ENCODE measurements around the gene MICOS13. TPM values are rescaled to one million over a fixed set of nuclear protein-coding genes. Genes with fewer than 3 reads are reported as not detected.

MICOS13 gene
- total RNA-seq, 1 donor from 2014 or later, result 60.3 TPM

DNA sequence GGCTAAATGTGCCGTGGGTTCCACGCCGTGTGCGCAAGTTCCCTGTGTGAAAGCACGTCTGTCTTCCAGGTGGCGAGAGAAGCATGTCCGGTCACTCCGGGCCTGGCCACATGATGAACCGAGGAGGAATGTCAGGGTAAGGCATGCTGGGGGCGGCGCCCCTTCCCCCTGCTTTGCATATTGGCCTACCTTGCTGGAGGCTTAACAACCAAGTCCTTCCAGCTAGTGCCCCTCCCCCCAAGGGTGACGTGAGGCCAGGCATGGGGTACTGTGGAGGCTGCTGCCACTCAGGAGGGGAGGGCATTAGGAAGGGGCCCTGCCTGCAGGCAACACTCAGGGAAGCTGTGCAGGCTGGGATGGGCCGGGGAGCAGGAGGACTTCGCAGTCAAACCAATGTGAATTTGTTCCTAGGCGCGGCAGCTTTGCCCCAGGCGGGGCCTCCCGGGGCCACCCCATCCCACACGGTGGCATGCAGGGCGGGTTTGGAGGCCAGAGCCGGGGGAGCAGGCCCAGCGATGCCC lies 12.5 kb downstream of the MICOS13 start:
- no peak for DNase-seq (ENCODE audit: low read depth, low spot score)

DNA sequence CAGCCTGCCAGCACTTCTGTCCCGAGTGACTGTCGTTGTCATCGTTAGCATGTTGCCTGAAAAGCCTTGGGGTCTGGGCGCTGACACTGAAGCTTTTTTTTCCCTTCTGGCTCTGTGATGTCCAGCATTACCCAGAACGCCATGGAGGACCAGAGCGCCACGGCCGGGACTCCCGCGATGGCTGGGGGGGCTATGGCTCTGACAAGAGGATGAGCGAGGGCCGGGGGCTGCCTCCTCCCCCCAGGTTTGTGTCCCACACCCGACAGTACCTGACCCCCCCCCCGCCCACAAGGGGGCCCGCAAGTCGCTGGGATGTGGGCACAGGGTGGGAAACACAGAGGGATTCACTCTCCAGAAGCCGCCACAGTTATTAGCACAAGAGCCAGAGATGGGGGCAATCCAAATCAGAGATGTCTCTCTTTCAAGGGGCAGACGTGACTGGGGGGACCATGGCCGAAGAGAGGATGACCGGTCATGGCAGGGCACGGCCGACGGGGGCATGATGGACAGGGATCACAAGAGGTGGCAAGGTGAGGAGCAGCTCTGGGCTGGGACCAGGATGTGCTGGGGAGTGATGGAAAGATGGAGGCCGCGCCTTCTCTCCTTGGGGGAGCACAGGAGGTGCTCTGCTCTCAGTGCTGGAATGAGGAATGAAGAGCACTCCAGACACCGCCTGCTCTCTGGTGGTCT lies 13.2 kb downstream of the MICOS13 start:
- no peak for DNase-seq (ENCODE audit: low read depth, low spot score)

DNA sequence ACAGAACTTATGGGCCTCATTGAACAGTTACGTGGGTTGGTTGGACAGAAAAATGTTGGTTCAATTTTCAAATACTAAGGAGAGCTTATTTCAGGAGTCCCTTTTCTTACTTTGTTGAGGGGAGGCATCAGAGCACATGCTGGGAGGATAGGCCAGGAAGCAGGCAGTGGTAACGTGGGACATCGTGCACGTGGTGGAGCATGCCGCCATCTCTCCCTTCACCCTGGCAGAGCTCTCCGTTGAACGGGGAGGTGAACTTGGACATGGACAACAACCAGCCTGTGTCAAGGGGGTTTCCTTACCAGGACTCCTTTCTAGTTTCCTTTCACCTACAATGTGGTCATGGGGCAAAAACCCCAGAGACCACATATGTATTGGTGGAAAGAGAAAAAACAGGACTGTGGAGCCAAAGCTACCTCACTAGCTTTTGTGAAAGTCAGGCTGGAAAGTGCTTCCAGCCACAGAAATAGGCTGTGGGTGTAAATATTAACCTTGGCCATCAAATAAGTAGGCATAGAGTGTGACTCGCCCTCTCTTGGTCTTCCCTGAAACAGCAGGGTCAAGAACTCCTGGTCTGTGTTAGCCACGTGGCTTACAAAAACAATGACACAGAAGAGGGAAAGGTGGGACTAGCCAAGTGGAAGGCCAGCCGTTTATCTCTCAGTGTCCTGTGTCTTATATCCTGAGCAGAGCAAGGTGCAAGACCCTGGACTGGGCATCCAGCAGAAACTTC lies 14.4 kb downstream of the MICOS13 start:
- DNase-seq (ENCODE audit: low read depth, low spot score), result no peak

DNA sequence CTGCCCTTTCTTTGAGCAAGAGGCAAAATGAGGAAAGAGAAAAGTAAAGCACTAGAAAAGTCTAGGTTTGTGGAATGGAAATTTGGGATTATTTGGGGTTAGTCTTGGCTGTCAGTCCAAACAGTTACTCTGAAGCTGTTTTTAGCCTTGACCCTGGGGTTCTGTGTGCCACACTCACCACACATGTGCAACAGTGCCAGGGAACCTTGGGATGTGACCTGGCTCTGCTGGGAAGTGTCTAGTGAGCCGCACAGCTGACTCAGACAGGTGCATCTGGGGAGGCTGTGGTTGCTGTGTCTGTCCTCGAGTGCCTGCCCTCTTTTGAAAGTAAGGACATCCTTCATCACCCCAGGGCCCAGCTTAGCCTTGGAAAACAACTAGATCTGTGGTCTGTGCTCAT lies 15.8 kb downstream of the MICOS13 start:
- DNase-seq (ENCODE audit: low read depth, low spot score), result no peak

DNA sequence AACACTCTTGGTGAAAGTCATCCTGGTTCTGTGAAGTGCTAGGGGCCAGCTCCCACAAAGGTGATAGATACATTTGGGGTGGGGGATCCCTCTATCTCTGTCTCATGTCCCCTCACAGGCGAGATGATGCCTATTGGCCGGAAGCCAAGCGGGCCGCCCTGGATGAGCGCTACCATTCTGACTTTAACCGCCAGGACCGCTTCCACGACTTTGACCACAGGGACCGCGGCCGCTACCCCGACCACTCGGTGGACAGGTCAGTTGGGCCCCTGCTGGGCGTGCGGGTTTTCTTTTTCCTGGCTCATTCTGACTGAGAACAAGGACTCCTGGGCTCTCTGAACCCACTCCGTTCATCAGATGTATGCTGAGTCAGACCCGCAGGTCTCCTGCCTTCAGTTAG lies 16.4 kb downstream of the MICOS13 start:
- no peak for DNase-seq (ENCODE audit: low read depth, low spot score)

DNA sequence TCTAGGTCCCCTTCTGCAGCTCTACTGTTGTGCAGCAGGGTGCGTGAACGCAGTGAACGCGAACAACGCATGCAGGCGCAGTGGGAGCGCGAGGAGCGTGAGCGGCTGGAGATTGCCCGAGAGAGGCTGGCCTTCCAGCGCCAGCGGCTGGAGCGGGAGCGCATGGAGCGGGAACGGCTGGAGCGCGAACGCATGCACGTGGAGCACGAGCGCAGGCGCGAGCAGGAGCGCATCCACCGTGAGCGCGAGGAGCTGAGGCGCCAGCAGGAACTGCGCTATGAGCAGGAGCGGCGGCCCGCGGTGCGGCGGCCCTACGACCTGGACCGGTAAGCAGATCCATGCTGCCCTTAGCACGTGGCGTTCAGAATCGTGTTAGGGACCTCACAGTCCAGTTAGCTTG lies 18.8 kb downstream of the MICOS13 start:
- no peak for DNase-seq (ENCODE audit: low read depth, low spot score)

DNA sequence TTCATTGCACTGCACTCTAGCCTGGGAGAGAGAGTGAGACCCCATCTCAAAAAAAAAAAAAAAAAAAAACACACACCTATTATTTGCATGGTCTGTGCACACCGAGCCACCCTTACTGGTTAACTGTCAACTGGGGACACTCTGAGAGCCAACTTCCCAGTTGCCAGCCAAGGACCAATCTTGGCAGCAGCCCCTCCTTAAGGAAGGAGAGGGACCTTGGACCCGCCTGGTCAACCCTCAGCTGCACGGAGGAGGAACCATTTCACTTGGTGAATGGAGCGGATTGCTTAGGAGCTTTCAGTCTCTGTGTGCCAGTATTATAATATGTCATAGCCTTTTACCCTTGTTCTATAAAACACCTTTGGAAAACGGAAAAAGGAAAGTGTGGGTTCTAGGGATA lies 24.9 kb downstream of the MICOS13 start:
- no peak for DNase-seq (ENCODE audit: low read depth, low spot score)

DNA sequence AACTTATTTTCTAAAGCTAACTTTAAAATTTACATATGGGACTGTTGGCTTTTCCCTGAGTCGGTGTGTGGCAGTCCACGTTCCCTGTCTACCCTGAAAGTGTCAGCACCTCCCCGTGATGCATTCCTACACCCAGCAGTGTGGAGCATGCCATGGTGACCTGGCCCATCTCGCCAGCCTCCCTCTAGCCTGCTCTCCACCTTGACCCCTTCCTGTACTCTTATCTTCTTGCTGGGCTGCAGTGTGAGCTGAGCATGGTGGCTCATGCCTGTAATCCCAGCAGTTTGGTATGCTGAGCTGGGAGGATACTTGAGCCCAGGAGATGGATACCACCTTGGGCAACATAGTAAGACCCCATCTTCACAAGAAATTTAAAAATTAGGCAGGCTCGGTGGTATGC lies 25.4 kb downstream of the MICOS13 start:
- DNase-seq (ENCODE audit: low read depth, low spot score), result no peak

DNA sequence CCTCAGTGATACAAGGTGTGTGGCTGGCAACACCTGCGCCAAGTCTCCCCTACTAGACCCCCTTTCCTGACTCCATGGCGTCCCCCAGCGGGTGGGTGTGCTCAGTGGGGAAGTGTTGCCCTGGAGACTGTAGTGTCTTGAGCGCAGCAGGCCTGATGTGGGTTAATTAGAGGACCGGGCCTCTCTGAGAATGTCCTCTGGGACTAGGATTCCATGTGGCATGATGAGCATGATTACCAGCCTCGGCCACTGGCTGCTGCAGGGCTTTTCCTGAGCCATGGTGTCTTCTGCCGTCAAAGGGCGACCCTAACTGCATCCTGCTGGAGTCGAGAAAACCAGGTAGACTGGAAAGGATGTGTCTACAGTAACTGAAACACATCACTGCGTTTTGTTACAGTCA lies 28.1 kb downstream of the MICOS13 start:
- no peak for DNase-seq (ENCODE audit: low read depth, low spot score)

DNA sequence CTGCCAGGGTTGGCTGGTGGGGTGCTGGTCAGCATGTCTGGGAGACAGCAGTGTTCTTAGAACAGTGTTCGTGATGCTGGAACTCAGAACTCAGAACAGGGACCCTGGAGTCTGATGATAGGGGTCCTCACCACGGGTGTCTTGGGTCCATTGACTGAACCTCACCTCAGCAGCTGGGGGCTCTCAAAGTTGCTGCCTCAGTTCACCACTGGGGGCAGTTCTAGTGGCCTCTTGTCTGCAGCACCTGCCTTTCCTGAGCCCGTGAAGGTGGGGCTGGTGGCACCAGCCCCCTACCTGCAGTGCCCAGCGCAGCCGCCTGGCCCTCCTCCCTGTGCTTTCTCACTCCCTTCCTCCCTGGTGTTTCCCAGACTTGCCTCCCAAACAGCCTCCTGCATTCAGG lies 29.0 kb downstream of the MICOS13 start:
- DNase-seq (ENCODE audit: low read depth, low spot score), result no peak

DNA sequence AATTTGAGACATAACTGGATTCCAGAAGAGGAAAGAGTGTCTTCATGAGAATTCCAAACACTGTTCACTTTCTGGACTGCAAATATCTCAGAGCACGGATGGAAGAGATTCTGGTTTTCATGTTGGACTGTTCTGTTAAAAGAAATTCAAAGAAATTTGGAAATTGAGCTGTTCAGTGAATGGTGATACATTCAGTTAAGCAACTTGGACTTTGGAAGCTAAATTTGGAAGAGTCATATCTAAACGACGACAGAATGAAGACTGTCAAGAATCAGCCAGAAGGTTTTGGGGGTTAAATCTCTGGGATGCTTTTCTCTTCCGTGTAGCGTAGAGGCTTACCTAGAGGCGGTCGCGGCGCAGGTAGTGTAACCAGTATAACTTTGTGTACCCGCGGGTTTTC lies 31.9 kb downstream of the MICOS13 start:
- DNase-seq (ENCODE audit: low read depth, low spot score), result no peak

DNA sequence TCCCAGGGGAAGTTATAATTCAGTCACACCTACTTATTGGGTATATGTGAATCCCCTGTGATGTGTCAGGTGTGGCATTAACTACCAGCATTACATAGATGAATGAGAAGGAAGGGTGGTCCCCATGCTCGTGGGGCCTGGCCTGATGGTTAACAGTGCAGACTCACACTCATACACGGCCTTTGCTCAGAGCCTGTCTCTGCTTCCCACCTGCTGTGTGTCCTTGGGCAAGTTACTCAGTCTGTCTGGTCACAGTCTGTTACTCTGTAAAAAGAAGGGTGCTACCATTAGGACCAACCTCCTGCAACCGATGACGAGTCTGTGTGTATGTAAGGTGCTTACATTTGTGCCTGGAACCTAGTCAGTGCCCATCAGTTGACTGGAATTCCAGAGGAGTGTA lies 33.6 kb downstream of the MICOS13 start:
- DNase-seq (ENCODE audit: low read depth, low spot score), result no peak

DNA sequence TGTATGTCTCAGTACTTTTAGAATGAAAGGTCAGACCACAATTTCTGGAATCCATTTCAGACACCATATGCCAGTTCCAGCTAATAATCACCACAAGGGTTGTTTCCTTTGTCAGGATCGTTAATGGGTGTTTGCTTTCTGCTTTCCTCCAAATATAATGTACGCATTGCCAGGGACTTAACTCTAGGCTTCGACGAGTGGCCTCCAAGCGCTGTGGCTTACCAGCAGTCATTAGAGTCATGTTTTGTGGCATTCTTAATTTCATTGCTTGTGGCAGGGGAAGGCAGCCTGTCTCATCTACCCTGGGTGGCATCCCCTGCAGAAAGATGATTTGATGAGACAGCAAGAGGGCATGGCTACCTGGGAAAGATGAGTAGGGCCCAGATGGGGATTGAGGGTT lies 34.9 kb downstream of the MICOS13 start:
- no peak for DNase-seq (ENCODE audit: low read depth, low spot score)

DNA sequence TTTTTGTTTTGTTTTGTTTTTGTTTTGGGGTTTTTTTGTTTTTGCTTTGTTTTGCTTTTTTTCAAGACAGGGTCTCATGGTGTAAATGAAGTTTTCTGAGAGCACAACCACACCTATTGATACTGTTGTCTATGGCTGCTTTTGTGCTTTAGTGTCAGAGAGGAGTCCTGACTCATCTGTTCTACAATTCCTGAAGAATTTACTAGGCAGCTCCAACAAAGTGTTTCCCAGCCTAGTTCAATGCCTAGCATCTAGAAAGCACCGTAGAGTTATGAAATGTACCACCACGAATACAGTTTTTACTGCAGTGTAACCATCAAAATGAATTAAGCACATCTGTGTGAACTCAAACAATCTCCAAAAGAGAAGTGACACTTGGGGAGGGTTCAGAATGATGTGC lies 36.3 kb downstream of the MICOS13 start:
- no peak for DNase-seq (ENCODE audit: low read depth, low spot score)

DNA sequence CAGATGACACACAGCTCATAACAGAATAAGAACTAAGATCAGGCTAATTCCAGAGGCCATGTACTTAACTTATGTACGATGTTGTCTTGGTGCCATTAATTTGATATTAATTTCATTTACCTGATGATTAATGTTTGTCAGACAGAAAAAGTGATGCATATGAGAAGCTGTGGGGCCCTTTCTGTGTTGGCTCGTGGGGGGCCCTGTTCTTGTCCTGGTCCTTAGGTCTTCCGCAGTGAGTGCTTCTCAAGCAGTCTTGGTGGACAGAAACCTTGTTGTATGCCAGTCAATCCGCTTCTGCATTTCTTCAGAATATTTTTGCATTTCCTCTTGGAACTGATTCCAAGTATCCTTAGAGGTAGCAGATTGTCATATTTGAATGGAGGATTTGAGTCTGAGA lies 37.3 kb downstream of the MICOS13 start:
- DNase-seq (ENCODE audit: low read depth, low spot score), result no peak

DNA sequence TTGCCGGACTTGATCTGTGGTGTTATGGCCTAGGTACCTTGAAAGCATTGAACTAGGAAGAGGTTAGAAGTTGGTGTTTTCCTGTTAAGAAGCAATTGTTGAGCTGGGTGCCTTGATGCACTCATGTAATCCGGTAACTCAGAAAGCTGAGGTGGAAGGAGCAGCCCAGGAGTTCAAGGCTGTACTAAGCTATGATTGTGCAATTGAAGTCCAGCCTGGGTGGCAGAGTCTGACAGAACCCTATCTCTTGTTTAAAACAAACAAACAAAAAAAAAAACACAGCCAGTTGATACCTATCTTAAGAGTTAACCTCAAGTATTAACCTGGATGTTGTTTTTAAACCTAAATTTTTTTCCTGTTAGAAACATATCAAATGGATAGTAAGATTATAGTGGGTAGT lies 38.1 kb downstream of the MICOS13 start:
- no peak for DNase-seq (ENCODE audit: low read depth, low spot score)

DNA sequence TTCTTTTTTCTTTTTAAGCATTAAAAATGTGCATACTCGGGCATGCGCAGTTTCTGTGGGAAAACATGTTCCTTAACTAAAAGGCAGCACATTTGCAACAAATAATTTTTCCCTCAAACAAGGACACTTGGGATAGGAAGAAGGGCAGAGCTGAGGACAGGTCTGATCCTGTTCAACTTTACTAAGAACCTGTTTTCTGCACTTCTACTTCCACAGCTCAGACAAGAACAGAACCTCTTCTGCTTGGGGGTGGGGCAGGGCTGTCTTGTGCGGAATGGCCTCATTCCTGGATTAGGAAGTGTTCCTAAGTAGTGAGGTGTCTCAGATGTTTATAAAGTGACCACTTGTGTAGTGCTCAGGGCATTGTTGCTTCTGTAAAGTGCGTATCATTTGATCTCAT lies 39.1 kb downstream of the MICOS13 start:
- no peak for DNase-seq (ENCODE audit: low read depth, low spot score)

DNA sequence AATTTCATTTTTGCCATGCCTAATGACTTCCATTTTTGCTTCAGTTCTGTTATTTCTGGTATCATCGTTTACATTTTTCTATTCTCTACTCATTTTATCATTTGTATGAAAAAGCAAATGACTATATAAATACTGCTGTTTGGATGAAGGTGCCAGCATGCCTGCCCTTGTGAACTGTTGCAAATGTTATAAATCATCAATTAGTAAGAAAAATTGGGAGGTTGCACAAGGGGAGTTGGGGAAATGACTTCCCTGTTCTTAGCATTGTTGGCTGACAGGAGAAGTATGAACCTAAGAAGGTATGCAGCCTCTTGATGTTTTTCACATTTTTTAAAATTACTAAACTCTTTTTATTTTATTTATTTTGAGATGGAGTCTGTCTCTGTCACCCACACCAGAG lies 42.3 kb downstream of the MICOS13 start:
- DNase-seq (ENCODE audit: low read depth, low spot score), result no peak

DNA sequence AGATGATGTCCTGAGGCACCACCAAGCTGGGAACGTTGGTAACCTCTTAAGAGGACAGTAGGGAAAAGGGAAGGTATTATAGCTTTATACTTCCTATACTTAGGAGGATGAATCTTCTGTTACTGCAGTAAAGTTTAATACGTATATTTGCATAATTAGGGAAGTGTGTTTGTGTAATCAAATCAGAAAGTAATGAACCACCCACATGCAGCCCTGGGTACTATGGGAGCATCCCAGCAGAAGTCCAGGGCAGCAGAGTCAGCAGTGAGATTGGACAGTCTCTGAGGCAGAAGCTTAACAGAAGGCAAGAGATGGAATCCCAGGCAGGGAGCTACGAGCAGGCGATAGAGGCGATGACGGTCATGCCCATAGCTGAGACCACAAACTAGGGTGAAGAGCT lies 44.9 kb downstream of the MICOS13 start:
- DNase-seq (ENCODE audit: low read depth, low spot score), result no peak

DNA sequence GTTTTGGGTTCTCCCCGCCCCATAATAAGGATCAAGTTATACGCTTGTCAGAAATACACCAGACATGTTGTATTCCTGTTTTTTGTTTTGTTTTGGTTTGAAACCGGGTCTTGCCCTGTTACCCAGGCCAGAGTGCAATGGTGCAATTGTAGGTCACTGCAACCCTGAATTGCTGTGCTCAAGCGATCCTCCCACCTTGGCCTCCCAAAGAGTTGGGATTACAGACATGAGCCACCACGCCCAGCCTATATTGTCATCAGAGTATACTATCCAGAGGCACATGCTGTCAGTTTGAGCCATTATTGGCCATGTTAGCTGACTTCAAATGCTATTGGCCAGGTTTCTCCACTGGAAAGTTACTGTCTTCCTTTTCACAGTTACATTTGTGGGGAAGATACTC lies 47.7 kb downstream of the MICOS13 start:
- DNase-seq (ENCODE audit: low read depth, low spot score), result no peak

DNA sequence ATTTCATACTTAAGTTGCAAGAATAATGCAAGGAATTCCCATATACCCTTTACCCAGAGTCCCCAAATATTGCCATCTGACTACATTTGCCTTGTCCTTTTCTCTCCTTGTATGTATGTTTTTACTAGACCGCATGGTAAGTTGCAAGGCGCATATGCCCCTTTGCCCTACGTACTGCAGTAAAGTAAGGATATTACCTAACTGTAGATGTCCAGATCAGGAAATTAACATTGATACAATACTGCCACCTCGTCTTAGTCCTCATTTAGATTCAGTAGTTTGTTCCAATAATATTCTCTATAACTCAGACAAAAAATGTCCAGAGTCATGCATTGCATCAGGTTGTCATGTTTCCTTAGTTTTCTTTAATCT lies 48.1 kb downstream of the MICOS13 start:
- no peak for DNase-seq (ENCODE audit: low read depth, low spot score)

DNA sequence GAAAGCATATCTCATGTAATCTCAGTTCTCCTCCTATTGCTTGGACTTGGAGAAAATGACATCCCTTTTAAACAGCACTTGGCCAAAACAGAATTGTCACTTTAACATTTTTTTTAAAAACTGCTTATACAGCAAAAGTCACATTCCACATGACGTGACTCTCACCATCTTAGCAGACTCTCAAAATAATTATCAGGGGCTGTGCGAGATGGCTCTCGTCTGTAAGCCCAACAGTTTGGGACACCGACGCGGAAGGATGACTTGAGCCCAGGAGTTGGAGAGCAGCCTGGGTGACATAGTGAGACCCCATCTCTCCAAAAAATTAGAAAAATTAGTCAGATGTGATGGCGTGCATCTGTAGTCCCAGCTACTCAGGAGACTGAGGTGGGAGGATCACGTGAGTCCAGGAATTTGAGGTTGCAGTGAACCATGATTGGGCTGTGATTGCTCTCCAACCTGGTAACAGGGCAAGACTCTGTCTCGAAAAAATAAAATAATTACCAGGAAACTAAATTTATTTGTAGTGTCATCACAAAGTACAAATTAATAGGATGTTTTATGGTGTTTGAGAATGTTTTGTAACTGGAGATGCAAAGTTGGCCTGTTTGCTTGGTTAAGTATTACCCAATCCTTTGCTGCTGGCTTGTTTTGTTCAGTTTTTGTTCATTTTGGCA lies 48.6 kb downstream of the MICOS13 start:
- no peak for DNase-seq (ENCODE audit: low read depth, low spot score)
